ENCODE data around the gene GHDC. TPM values are rescaled to one million over a fixed set of nuclear protein-coding genes. Genes with fewer than 3 reads are reported as not detected.
"Not testable (repeated sequence)": the region's sequence is repeated elsewhere in the genome, so short reads cannot be mapped to it uniquely, and the experiment has no call there.

Gene GHDC, protein sequence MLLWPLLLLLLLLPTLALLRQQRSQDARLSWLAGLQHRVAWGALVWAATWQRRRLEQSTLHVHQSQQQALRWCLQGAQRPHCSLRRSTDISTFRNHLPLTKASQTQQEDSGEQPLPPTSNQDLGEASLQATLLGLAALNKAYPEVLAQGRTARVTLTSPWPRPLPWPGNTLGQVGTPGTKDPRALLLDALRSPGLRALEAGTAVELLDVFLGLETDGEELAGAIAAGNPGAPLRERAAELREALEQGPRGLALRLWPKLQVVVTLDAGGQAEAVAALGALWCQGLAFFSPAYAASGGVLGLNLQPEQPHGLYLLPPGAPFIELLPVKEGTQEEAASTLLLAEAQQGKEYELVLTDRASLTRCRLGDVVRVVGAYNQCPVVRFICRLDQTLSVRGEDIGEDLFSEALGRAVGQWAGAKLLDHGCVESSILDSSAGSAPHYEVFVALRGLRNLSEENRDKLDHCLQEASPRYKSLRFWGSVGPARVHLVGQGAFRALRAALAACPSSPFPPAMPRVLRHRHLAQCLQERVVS
- 13.3 and 13.9 TPM in 2 replicates for total RNA-seq (2014; rRNA removed; shearing (Covaris generic))
- 58.6 and 71.9 TPM in 2 replicates for polyA plus RNA-seq (2014; cell fraction: nucleus; rRNA removed)

DNA sequence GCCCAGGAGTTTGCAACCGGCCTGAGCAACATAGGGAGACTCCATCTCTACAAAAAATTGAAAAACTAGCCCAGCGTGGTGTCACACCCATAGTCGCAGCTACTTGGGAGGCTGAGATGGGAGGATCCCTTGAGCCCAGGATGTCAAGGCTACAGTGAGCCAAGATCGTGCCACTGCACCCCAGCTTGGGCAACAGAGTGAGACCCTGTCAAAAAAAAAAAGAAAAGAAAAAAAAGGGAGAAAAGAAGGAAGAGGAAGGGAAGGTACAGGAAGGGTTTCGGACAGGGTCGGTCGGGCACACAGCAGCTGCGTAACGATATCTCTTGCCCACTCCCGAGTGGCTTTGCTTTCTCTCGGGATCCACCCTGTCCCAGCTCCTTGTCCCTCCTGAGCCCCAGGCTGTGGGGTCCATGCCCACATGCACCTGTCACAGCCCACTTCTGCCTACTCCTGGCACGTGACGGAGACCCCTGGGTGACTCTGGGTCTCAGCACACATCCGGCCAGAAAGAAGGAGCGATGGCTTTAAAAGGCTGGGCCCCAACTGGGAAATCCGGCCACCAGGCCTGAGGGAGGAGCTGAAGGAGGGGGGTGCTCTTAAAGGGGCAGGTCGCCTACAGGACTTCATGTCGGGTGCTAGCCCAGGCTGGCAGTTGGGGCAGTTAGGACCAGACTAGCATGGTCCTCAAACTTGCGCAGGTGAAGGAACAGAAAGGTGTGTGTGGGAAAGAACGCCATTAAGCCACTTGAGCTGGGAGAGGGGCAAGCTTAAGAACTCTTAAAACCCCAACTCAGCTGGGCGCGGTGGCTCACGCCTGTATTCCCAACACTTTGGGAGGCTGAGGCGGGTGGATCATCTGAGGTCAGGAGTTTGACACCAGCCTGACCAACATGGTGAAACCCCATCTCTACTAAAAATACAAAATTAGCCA is at the start of gene GHDC:
GHDC (minus strand) TSS at position 526 of the 931 bp plus-strand sequence. CDS start 913 bp downstream, outside the sequence.
- peak; percentile 77 for DNase-seq (ENCODE audit: extremely low read depth, low read depth)

DNA sequence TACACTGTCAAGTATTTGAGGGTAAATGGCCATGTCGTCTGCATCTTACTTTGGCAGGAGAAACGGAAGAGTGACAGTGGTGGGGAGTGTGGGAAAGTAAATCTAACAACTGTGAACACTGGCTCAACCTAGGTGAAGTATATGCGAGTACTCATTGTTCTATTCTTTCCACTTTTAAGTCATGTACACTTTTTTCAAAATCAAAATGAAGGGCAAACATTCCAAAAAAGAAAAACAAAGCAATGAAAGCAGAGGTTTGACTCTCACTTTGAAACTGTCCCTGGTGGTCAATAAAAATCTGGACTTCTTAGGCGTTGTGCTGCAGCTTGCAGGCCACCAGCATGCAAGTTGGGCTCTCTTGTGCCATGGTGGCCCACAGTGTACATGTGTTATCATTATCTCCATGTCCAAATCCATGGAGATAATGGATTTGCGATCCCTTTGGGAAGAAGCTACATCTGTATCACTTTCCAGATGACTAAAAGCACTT is 49.2 kb upstream of the GHDC start:
- no peak for DNase-seq (ENCODE audit: extremely low read depth, low read depth)

DNA sequence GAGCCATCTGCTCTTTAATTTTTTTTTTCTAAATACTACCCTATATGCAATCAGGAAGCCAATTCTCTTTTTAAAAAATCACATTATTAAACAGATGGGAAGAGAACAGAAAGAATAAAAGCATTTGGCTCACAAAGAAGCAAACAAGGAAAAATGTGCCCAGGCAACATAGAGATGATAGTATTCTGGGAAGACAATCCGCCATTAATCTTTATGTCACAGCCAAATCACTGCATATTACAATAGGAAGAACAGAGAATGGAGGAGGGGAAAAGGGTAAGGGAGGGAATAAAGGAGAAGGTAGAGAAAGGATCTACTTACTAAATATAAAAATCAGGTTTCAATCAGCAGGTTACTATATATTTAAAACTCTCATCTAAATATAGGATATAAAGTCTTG is 47.6 kb upstream of the GHDC start:
- no peak for DNase-seq (ENCODE audit: extremely low read depth, low read depth)

DNA sequence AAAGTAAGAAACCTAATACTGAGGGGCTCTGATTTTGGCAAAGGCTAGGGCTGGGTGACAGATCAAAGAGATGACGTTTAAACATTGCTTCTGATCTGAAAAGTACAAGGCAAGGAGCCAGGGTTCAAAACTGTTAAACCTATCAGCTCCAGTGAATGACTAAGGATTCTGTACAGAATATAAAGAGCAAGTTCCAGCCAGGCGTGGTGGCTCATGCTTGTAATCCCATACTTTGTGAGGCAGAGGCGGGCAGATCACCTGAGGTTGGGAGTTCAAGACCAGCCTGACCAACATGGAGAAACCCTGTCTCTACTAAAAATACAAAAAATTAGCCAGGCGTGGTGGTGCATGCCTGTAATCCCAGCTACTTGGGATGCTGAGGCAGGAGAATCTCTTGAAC is 46.6 kb upstream of the GHDC start:
- DNase-seq (ENCODE audit: extremely low read depth, low read depth), result not testable (repeated sequence)

DNA sequence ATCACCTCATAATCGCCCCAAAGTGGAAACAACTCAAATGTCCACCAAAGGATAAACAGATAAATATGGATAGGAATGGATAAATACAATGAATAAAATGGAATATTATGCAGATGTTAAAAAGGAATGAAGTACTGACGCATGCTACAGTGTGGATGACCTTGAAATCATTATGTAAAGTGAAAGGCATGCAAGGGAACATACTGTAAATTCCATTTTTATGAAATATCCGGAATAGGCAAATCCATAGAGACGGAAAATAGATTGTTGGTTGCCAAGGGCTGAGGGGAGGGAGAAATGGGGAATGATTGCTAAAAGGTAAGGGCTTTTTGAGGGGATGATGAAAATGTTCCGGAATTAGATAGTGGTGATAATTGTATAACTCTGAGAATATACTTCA is 45.9 kb upstream of the GHDC start:
- no peak for DNase-seq (ENCODE audit: extremely low read depth, low read depth)

DNA sequence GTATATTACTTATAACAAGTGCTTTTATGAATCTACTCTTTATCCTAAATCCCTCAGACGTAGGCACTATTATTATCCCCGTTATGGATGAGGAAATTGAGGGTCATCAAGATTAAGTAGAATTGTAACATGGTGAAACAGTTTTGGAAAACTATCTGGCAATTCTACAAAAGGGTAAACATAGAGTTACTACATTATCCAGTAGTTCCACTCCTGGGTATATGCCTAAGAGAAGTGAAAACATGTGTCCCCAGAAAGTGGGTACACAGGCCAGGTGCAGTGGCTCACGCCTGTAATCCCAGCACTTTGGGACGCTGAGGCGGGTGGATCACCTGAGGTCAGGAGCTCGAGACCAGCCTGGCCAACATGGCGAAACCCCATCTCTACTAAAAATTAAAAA is 45.3 kb upstream of the GHDC start:
- not testable (repeated sequence) for DNase-seq (ENCODE audit: extremely low read depth, low read depth)

DNA sequence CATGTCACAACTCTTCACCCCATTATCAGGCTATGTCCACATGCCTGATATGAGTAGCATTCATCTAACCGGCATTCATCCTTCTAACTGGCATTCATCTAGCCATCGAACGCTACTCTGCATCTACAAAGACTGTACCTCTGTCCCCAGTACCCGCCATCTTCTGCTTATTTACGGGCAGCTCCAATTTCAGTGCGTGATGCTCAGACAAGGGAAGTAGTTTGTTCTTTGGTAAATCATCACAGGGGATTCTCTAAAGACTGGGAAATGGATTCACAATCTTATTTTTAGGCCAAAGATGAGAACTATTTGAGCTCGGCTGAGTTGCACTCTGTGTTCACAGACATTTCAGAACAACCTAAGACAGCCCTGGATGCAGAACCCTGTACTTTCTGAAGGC is 42.5 kb upstream of the GHDC start:
- DNase-seq (ENCODE audit: extremely low read depth, low read depth), result no peak

DNA sequence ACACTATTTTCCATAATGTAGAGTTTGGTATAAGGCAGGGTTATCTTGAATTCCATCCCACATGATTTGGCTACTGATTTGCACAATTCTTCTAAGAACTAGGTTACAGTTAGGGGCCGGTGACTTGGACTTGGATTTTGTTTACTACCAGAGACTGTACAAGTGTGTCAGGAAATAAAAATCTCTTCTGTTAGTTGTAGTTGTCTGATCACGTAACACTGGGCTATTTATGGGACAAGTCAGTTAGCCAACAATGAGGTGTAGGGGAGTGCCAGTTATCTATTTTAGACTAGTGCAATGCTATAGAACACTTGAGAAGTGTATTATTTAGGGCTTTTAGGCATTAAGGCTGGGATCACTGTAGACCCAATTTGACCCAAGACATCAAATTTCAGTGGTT is 39.7 kb upstream of the GHDC start:
- DNase-seq (ENCODE audit: extremely low read depth, low read depth), result no peak

DNA sequence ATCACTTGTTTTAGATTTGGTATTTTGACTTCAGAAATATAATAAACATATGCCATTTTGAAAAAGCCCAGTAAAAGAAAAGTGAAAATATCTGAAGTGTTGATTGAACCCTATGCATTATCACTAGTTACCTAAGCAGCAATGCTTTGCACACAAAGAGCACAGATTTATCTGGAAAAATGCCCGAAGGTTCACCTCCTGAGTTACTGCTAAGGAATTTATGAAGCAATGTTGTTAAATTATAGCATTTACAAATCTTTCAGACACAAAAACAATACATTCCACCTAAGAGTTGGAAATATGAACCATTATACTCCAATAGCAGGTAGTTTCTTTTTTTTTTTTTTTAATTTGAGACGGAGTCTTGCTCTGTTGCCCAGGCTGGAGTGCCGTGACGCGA is 38.9 kb upstream of the GHDC start:
- no peak for DNase-seq (ENCODE audit: extremely low read depth, low read depth)

DNA sequence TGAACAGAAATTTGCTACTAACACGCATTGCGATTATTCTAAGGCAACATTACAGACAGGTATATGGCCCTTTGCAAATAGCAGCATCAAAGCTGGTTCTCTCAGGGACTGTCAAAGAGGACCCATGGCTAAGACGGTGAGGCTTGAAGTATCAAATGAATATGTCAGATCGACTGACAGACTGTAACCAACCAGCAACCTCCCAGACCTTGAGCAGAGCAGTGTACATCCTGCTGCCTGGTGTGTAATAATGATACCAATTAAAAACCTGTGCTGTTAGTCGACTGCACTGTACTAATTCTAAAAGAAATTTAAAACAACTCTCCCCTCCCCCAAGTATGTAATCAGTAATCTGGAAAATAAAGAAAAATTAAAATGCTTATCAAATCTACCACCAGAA is 35.9 kb upstream of the GHDC start:
- DNase-seq (ENCODE audit: extremely low read depth, low read depth), result no peak

DNA sequence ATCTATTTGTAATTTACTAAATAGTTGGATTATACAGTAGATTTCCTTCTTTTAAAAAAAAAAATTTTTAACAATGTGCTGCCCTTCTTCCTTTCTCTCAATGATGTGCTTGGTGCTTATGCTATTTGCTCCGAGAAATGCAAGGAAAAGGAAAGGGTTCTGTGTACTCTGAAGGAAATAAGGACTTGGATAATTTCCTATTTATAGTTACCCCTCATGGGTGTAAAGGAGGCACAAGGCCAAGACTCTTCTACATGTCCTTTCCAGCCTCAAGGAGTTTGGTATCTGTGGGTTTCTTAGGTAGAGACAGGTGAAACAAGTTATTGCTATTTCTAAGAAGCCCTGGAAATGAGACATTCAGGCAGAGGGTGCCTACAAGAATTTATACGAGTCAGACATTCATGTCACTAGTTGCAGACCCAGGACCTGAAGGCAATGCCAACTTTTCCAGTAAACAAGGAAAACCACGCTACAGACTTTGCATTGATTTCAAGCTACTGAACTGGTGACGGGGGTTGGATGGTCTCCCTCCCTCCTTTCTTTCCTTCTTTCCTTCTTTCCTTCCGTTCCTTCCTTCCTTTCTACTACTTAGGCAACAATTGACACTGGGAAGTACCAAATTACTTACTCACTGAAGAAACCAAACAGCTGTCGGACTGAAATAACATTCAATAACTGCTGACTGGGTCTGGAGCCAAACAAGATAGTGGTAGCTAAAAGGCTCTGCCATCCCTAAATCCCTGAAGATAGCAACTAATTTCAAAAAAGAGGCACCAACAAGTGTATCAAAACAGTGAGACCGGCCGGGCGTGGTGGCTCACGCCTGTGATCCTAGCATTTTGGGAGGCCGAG is 33.8 kb upstream of the GHDC start:
- DNase-seq (ENCODE audit: extremely low read depth, low read depth), result no peak

DNA sequence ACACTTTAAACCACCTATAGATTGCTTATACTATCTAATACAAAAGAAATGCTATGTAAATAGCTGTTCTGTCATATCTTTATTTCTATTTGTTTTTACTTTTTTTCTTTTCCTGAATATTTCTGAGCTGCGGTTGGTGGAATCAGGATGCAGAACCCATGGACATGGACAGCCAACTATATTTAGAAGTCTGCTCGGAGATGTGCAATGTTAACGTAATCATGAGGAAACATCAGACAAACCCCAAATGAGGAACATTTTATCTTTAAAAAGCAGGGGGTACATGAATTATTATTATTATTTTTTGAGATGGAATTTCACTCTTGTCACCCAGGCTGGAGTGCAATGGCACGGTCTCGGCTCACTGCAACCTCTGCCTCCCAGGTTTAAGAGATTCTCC is 31.4 kb upstream of the GHDC start:
- DNase-seq (ENCODE audit: extremely low read depth, low read depth), result no peak

DNA sequence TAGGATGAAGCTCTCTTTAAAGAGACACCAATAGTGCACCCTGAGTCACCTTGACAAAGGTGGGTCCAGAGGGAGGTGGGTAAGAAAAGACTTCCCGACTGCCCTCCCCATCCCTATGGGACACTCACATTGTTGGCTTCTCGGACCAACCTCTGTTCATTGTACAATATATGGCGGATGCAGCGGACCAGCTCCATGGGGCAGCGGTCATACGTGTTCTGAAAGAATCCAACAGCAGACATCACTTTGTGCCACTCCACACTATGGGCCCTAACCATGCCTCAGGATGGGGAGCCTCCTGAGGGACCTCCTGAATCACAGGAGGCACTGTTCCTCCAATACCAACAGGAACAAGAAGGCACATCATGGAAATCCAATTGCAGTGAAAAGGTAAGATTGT is 30.4 kb upstream of the GHDC start:
- no peak for DNase-seq (ENCODE audit: extremely low read depth, low read depth)

DNA sequence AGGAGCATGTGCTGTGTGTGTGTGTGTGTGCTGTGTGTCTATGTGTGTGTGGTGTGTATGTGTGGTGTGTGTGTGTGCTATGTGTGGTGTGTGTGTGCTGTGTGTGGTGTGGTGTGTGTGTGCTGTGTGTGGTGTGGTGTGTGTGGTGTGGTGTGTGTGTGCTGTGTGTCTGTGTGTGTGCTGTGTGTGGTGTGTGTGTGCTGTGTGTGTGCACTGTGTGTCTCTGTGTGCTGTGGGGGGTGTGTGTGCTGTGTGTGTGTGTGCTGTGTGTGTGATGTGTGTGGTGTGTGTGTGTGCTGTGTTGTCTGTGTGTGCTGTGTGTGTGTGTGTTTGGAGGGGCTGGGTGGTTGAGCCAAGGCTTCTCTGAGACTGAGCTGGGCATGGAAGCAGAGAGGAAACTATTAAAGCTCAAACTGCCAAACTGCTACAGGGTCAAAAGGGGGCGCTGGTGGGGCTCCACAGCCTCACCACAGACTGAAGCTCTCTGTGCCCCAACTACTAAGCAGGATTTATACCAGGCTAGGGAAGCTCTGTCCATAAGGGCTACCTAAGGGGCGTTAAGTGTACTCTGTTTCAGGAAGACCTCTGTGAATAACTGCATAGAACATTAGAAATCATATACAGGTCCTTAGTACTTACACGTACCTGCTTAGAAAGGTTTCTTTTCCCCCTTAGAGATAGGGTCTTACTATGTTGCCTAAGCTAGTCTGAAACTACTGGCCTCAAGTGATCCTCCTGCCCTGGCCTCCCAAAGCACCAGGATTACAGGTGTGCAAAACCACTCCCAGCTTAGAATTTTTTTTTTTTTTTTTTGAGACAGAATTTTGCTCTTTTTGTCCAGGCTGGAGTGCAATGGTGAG is 27.8 kb upstream of the GHDC start:
- peak; percentile 44 for DNase-seq (ENCODE audit: extremely low read depth, low read depth)

DNA sequence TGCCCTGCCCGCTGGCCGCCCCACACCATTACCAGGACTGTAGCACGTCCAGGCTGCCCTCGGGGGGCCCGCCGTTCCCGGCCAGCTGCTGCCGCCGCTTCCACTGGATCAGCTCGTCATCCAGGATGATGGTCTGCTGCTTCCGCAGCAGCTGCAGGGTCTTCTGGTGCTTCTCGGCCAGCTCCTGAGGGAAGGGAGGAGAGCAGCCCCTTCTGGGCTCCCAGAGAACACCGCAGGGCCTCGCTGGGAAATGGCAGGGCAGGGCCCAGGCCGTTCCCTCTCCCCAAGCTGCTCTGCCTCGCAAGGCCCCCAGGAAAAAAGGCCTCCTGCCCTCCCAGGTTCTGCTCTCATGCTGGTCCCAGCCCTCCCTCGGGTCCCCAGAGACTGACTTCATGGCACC is 25.0 kb upstream of the GHDC start:
- DNase-seq (ENCODE audit: extremely low read depth, low read depth), result not testable (repeated sequence)

DNA sequence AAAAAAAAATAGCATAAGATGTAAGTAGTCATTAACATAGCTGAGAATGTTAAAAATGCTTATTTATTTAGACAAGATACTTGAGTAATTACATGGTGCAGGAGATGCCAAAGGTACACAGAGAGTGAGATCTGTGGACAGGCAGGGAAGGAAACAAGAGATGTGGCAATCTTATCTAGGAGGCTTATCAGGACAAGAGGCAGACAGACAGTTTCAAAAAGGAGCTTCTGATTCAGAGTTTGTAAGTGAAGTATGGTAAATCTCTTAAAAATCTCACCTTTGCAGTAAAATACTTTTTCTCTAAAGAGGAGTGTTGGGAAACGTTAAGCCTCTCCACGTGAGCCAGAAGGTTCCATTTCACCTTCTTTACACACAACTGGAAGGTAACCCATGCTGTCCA is 19.9 kb upstream of the GHDC start:
- DNase-seq (ENCODE audit: extremely low read depth, low read depth), result no peak

DNA sequence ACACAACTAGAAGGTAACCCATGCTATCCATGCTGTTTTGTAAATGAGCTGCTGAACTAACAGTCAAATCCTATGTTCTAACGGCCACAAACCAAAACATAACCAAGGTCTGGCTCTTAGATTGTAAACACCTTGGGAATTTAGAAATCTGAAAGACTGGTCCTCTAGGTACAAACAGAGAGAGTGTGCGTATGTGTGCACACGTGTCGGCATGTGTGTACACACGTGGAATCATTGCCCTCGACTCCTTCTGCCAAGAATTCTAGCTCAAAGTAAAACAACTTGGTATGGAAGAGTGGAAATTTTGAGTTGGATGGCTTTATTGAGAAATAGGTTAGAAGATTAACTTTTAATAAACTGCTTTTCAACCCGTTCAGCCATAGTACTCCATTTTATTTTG is 18.1 kb upstream of the GHDC start:
- no peak for DNase-seq (ENCODE audit: extremely low read depth, low read depth)

DNA sequence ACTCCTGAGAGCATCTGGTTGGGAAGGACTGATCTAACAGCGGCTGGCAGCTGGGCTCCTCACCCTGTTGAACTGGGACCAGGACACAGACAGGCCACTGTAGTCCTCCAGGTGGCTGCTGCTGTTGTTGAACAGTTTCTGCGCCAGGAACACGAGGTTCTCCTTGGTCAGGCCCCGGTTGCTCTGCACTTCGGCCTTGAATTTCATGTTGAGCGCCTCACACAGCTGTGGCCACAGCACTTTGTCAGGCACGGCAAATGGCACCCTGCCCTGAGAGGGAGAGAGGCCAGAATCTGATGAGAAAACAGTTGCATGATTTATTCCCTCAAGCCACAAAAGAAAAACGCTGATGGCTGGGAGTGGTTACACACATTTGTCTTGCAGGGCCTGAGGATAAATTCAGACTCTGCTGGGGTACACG is 17.6 kb upstream of the GHDC start:
- DNase-seq (ENCODE audit: extremely low read depth, low read depth), result not testable (repeated sequence)

DNA sequence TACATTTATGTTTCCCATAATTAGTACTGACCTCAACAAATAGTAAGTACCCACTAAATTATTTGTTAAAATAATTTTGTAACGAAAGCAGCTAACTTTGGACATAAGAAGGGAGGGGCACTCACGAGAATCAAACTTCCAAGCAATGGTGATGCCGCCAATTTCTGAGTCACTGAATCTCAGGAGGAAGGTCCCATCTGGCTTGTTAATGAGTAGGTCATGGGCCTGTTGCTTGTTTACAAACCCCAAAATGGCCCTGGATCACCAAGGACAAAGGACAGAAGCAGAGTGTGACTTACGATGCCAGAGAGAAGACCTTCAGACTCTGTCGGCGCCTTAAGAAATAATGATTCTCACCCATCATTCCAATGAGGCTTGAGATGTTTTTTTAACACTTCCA is 15.8 kb upstream of the GHDC start:
- no peak for DNase-seq (ENCODE audit: extremely low read depth, low read depth)

Data from NCI-H460 (cell line).